ENCODE results near the gene ZFHX3. TPM values are rescaled to one million over a fixed set of nuclear protein-coding genes. Genes with fewer than 3 reads are reported as not detected.

The ZFHX3 gene
- total and polyA plus RNA-seq, 7 experiments from 2014 or later = 0.09 to 9.8 (median 1.7) TPM

- H3K27ac ChIP-seq (ENCODE audit: low read depth, low read length) = no peak overlapping the region
- Mint-ChIP-seq H3K36me3 (peaks cover 0 to 7% (median 6%) of the 10 kb centered on the region in 5 donors), H3K4me3 (no peak overlapping the region), H3K27me3 (no peaks in the 10 kb centered on the region), H3K27ac (no peak overlapping the region), H3K4me1 (no peaks in the 10 kb centered on the region), H3K9me3 (peaks cover 0 to 4% (median 0%) of the 10 kb centered on the region in 11 donors)
- CTCF ChIA-PET = no interaction called here
- H3K4me3 ChIP-seq (ENCODE audit: low read length) = no peak overlapping the region
- DNase-seq (no peak), ATAC-seq (no peak)
- no peaks in the 10 kb centered on the region for H3K9me3 ChIP-seq (ENCODE audit: control insufficient read depth in 2 of 3, low read length in 3 of 3)
- no peaks in the 10 kb centered on the region for H3K27me3 ChIP-seq (ENCODE audit: control insufficient read depth in 2 of 2, insufficient read depth in 2 of 2, low read length in 2 of 2)
- intact Hi-C loops (cut with micrococcal nuclease) = no loop called here
- no peaks in the 10 kb centered on the region for H3K36me3 ChIP-seq (ENCODE audit: control insufficient read depth in 2 of 3, insufficient read depth in 3 of 3, low read length in 3 of 3)
- POLR2A ChIA-PET = no interaction called here
- H3K4me1 ChIP-seq (ENCODE audit: control insufficient read depth in 2 of 2, insufficient read depth in 2 of 2, low read length in 2 of 2) = no peaks in the 10 kb centered on the region
These were observed 250.3 kb downstream of the ZFHX3 start for GRCh38 chr16:72797621-72798020.

GRCh38 chr16:72796222-72796621 lies 251.7 kb downstream of the ZFHX3 start:
- intact Hi-C loops (cut with micrococcal nuclease) = no loop called here
- Mint-ChIP-seq H3K9me3 (peaks cover 0 to 4% (median 0%) of the 10 kb centered on the region in 11 donors), H3K4me3 (no peak overlapping the region), H3K27ac (no peak overlapping the region), H3K4me1 (no peaks in the 10 kb centered on the region), H3K27me3 (no peaks in the 10 kb centered on the region), H3K36me3 (peaks cover 0 to 7% (median 6%) of the 10 kb centered on the region in 5 donors)
- ChIA-PET POLR2A (no interaction called here), CTCF (no interaction called here)
- no peaks in the 10 kb centered on the region for H3K4me1 ChIP-seq (ENCODE audit: control insufficient read depth in 2 of 2, insufficient read depth in 2 of 2, low read length in 2 of 2)
- no peak overlapping the region for H3K4me3 ChIP-seq (ENCODE audit: low read length)
- DNase-seq (no peak), ATAC-seq (no peak)
- no peaks in the 10 kb centered on the region for H3K27me3 ChIP-seq (ENCODE audit: control insufficient read depth in 2 of 2, insufficient read depth in 2 of 2, low read length in 2 of 2)
- no peaks in the 10 kb centered on the region for H3K9me3 ChIP-seq (ENCODE audit: control insufficient read depth in 2 of 3, low read length in 3 of 3)
- no peak overlapping the region for H3K27ac ChIP-seq (ENCODE audit: low read depth, low read length)
- no peaks in the 10 kb centered on the region for H3K36me3 ChIP-seq (ENCODE audit: control insufficient read depth in 2 of 3, insufficient read depth in 3 of 3, low read length in 3 of 3)

- H3K27me3 ChIP-seq (ENCODE audit: control insufficient read depth in 2 of 2, insufficient read depth in 2 of 2, low read length in 2 of 2) = no peaks in the 10 kb centered on the region
- peaks cover 0 to 4% (median 0%) of the 10 kb centered on the region in 11 donors for H3K9me3 Mint-ChIP-seq
- DNase-seq (no peak), ATAC-seq (no peak)
- peaks cover 0 to under 1% (median 0%) of the 10 kb centered on the region in 7 donors for H3K4me1 Mint-ChIP-seq
- intact Hi-C loops (cut with micrococcal nuclease) = no loop called here
- H3K36me3 Mint-ChIP-seq = peaks cover 0 to 7% (median 6%) of the 10 kb centered on the region in 5 donors
- H3K4me3 ChIP-seq (ENCODE audit: low read length) = no peak overlapping the region
- H3K27ac Mint-ChIP-seq = no peak overlapping the region
- H3K27ac ChIP-seq (ENCODE audit: low read depth, low read length) = no peak overlapping the region
- H3K4me1 ChIP-seq (ENCODE audit: control insufficient read depth in 2 of 2, insufficient read depth in 2 of 2, low read length in 2 of 2) = no peaks in the 10 kb centered on the region
- H3K4me3 Mint-ChIP-seq = no peak overlapping the region
- ChIA-PET CTCF (no interaction called here), POLR2A (no interaction called here)
- no peaks in the 10 kb centered on the region for H3K36me3 ChIP-seq (ENCODE audit: control insufficient read depth in 2 of 3, insufficient read depth in 3 of 3, low read length in 3 of 3)
- peaks cover 0 to 5% (median 0%) of the 10 kb centered on the region in 5 donors for H3K27me3 Mint-ChIP-seq
- no peaks in the 10 kb centered on the region for H3K9me3 ChIP-seq (ENCODE audit: control insufficient read depth in 2 of 3, low read length in 3 of 3)
These were observed 252.9 kb downstream of the ZFHX3 start for GRCh38 chr16:72794986-72795385.

- ATAC-seq (no peak), DNase-seq (no peak)
- Mint-ChIP-seq H3K4me1 (peaks cover 0 to 2% (median 0%) of the 10 kb centered on the region in 7 donors), H3K27me3 (peaks cover 0 to 10% (median 1%) of the 10 kb centered on the region in 5 donors), H3K27ac (no peak overlapping the region), H3K4me3 (no peak overlapping the region), H3K9me3 (peaks cover 0 to 4% (median 0%) of the 10 kb centered on the region in 11 donors), H3K36me3 (peaks cover 0 to 7% (median 6%) of the 10 kb centered on the region in 5 donors)
- H3K9me3 ChIP-seq (ENCODE audit: control insufficient read depth in 2 of 3, low read length in 3 of 3) = no peaks in the 10 kb centered on the region
- no peaks in the 10 kb centered on the region for H3K36me3 ChIP-seq (ENCODE audit: control insufficient read depth in 2 of 3, insufficient read depth in 3 of 3, low read length in 3 of 3)
- H3K27ac ChIP-seq (ENCODE audit: low read depth, low read length) = no peak overlapping the region
- H3K4me3 ChIP-seq (ENCODE audit: low read length) = no peak overlapping the region
- H3K4me1 ChIP-seq (ENCODE audit: control insufficient read depth in 2 of 2, insufficient read depth in 2 of 2, low read length in 2 of 2) = no peaks in the 10 kb centered on the region
- POLR2A ChIA-PET = no interaction called here
- H3K27me3 ChIP-seq (ENCODE audit: control insufficient read depth in 2 of 2, insufficient read depth in 2 of 2, low read length in 2 of 2) = no peaks in the 10 kb centered on the region
- CTCF ChIA-PET = no interaction called here
- intact Hi-C loops (cut with micrococcal nuclease) = no loop called here
These were observed 253.6 kb downstream of the ZFHX3 start for GRCh38 chr16:72794319-72794718.

GRCh38 chr16:72793716-72794115 lies 254.2 kb downstream of the ZFHX3 start:
- Histone ChIP-seq H3K9me3 (ENCODE audit: control insufficient read depth in 2 of 3, low read length in 3 of 3) (no peaks in the 10 kb centered on the region), H3K4me3 (ENCODE audit: low read length) (no peak overlapping the region), H3K36me3 (ENCODE audit: control insufficient read depth in 2 of 3, insufficient read depth in 3 of 3, low read length in 3 of 3) (no peaks in the 10 kb centered on the region), H3K27ac (ENCODE audit: low read depth, low read length) (no peak overlapping the region), H3K4me1 (ENCODE audit: control insufficient read depth in 2 of 2, insufficient read depth in 2 of 2, low read length in 2 of 2) (no peaks in the 10 kb centered on the region), H3K27me3 (ENCODE audit: control insufficient read depth in 2 of 2, insufficient read depth in 2 of 2, low read length in 2 of 2) (no peaks in the 10 kb centered on the region)
- ATAC-seq = no peak
- peaks cover 0 to 4% (median 0%) of the 10 kb centered on the region in 11 donors for H3K9me3 Mint-ChIP-seq
- H3K4me3 Mint-ChIP-seq = no peak overlapping the region
- peaks cover 0 to 7% (median 6%) of the 10 kb centered on the region in 5 donors for H3K36me3 Mint-ChIP-seq
- ChIA-PET CTCF (no interaction called here), POLR2A (no interaction called here)
- peaks cover 0 to 4% (median under 1%) of the 10 kb centered on the region in 7 donors for H3K4me1 Mint-ChIP-seq
- H3K27ac Mint-ChIP-seq = no peak overlapping the region
- DNase-seq = no peak
- H3K27me3 Mint-ChIP-seq = peaks cover 0 to 14% (median 7%) of the 10 kb centered on the region in 5 donors
- intact Hi-C loops (cut with micrococcal nuclease) = no loop called here

- H3K27ac ChIP-seq (ENCODE audit: low read depth, low read length) = no peak overlapping the region
- no peak for ATAC-seq
- ChIA-PET CTCF (interaction anchor here (0.6 kb wide), 1 partner anchor 1658 kb away, joined by 3 read pairs; no protein-coding TSS in a partner anchor), POLR2A (no interaction called here)
- H3K9me3 ChIP-seq (ENCODE audit: control insufficient read depth in 2 of 3, low read length in 3 of 3) = no peaks in the 10 kb centered on the region
- H3K9me3 Mint-ChIP-seq = peaks cover 0 to 4% (median 0%) of the 10 kb centered on the region in 11 donors
- intact Hi-C loops (cut with micrococcal nuclease) = no loop called here
- peaks cover 0 to 20% (median 12%) of the 10 kb centered on the region in 5 donors for H3K27me3 Mint-ChIP-seq
- H3K4me1 ChIP-seq (ENCODE audit: control insufficient read depth in 2 of 2, insufficient read depth in 2 of 2, low read length in 2 of 2) = no peaks in the 10 kb centered on the region
- no peaks in the 10 kb centered on the region for H3K36me3 ChIP-seq (ENCODE audit: control insufficient read depth in 2 of 3, insufficient read depth in 3 of 3, low read length in 3 of 3)
- H3K27ac Mint-ChIP-seq = no peak overlapping the region
- peaks cover 3 to 7% (median 6%) of the 10 kb centered on the region in 7 donors for H3K4me1 Mint-ChIP-seq
- H3K4me3 ChIP-seq (ENCODE audit: low read length) = no peak overlapping the region
- DNase-seq = no peak
- peaks cover 0 to 7% (median 6%) of the 10 kb centered on the region in 5 donors for H3K36me3 Mint-ChIP-seq
- no peaks in the 10 kb centered on the region for H3K27me3 ChIP-seq (ENCODE audit: control insufficient read depth in 2 of 2, insufficient read depth in 2 of 2, low read length in 2 of 2)
- no peak overlapping the region for H3K4me3 Mint-ChIP-seq
These were observed 254.9 kb downstream of the ZFHX3 start for GRCh38 chr16:72793017-72793416.

- ATAC-seq (no peak), DNase-seq (no peak)
- intact Hi-C loops (cut with micrococcal nuclease) = no loop called here
- H3K4me3 ChIP-seq (ENCODE audit: low read length) = no peak overlapping the region
- H3K9me3 Mint-ChIP-seq = peaks cover 0 to 4% (median 0%) of the 10 kb centered on the region in 11 donors
- POLR2A ChIA-PET = no interaction called here
- H3K9me3 ChIP-seq (ENCODE audit: control insufficient read depth in 2 of 3, low read length in 3 of 3) = no peaks in the 10 kb centered on the region
- no peak overlapping the region for H3K4me3 Mint-ChIP-seq
- peaks cover 0 to 7% (median 6%) of the 10 kb centered on the region in 5 donors for H3K36me3 Mint-ChIP-seq
- no peak overlapping the region for H3K27ac Mint-ChIP-seq
- H3K4me1 ChIP-seq (ENCODE audit: control insufficient read depth in 2 of 2, insufficient read depth in 2 of 2, low read length in 2 of 2) = no peaks in the 10 kb centered on the region
- no peaks in the 10 kb centered on the region for H3K27me3 ChIP-seq (ENCODE audit: control insufficient read depth in 2 of 2, insufficient read depth in 2 of 2, low read length in 2 of 2)
- H3K4me1 Mint-ChIP-seq = peaks cover 9 to 19% (median 14%) of the 10 kb centered on the region in 7 donors
- H3K27ac ChIP-seq (ENCODE audit: low read depth, low read length) = no peak overlapping the region
- H3K36me3 ChIP-seq (ENCODE audit: control insufficient read depth in 2 of 3, insufficient read depth in 3 of 3, low read length in 3 of 3) = no peaks in the 10 kb centered on the region
- CTCF ChIA-PET = no interaction called here
- H3K27me3 Mint-ChIP-seq = peaks cover 0 to 29% (median 19%) of the 10 kb centered on the region in 5 donors
These were observed 256.1 kb downstream of the ZFHX3 start for GRCh38 chr16:72791786-72792185.

All from naive thymus-derived CD4-positive, alpha-beta T cell (primary cell).